Suppressor macrophage (primary cell): ENCODE results near the gene RPS6KA4.

ENCODE experiments used
- DNase-seq, 4 experiments: peaks; one replicate each; pipeline ENCODE4 v3.0.0-alpha.2; 2020 to 2022

RPS6KA4 gene

GRCh38 chr11:64367931-64368672 is 9.1 kb downstream of the RPS6KA4 start:
- DNase-seq: no peak

GRCh38 chr11:64368673-64369074 is 9.7 kb downstream of the RPS6KA4 start:
- no peak for DNase-seq

GRCh38 chr11:64369440-64370421 is 10.8 kb downstream of the RPS6KA4 start:
- DNase-seq: no peak

GRCh38 chr11:64371201-64371600 is 12.2 kb downstream of the RPS6KA4 start:
- DNase-seq: no peak

GRCh38 chr11:64372021-64372420 is 13.1 kb downstream of the RPS6KA4 start:
- DNase-seq: no peak

- DNase-seq: no peak
These were observed 14.0 kb downstream of the RPS6KA4 start for GRCh38 chr11:64372802-64373597.

GRCh38 chr11:64373598-64373974 is 14.6 kb downstream of the RPS6KA4 start:
- DNase-seq: peak in 1 of 4 experiments; percentile 32

- no peak for DNase-seq
These were observed 17.1 kb downstream of the RPS6KA4 start for GRCh38 chr11:64376071-64376470.

- no peak for DNase-seq
These were observed 19.4 kb downstream of the RPS6KA4 start for GRCh38 chr11:64378335-64378880.

- DNase-seq: no peak
These were observed 20.2 kb downstream of the RPS6KA4 start for GRCh38 chr11:64379160-64379559.

GRCh38 chr11:64379817-64380709 is 21.1 kb downstream of the RPS6KA4 start:
- DNase-seq: no peak

- DNase-seq: no peak
These were observed 22.4 kb downstream of the RPS6KA4 start for GRCh38 chr11:64381350-64381749.

GRCh38 chr11:64382047-64382446 is 23.1 kb downstream of the RPS6KA4 start:
- no peak for DNase-seq

GRCh38 chr11:64382586-64382985 is 23.6 kb downstream of the RPS6KA4 start:
- DNase-seq: no peak

GRCh38 chr11:64383580-64383979 is 24.6 kb downstream of the RPS6KA4 start:
- no peak for DNase-seq

GRCh38 chr11:64384028-64384737 is 25.2 kb downstream of the RPS6KA4 start:
- DNase-seq: no peak

GRCh38 chr11:64384981-64385944 is 26.3 kb downstream of the RPS6KA4 start:
- peak; percentile 70 to 86 (median 82) for DNase-seq

- peak in 2 of 4 experiments; percentile 26 to 29 for DNase-seq
These were observed 27.2 kb downstream of the RPS6KA4 start for GRCh38 chr11:64385945-64386704.

- DNase-seq: no peak
These were observed 29.0 kb downstream of the RPS6KA4 start for GRCh38 chr11:64387916-64388315.
